Uterus (tissue), 2 donors: ENCODE measurements around the gene ZBTB7C.

ENCODE experiments used
- POLR2A ChIP-seq, 2 donors: fragments of 450-650 bp; IDR thresholded peaks; one replicate each; pipeline ENCODE4 v1.6.1; 2016; ENCODE audit warnings: antibody characterized with exemption in 2 of 2, mild to moderate bottlenecking in 1 of 2, moderate library complexity in 1 of 2
- TF ChIP-seq, protein P1 (sequence below), 4 experiments: fragments of 200-600 bp in 2 of 4; fragments of 450-650 bp in 2 of 4; sonication (generic) in 2 of 4; IDR thresholded peaks; one replicate each; pipeline ENCODE4 v1.5.1; 2016 to 2019; ENCODE audit warnings: antibody characterized with exemption in 4 of 4, mild to moderate bottlenecking in 2 of 4, moderate library complexity in 1 of 4

DNA sequence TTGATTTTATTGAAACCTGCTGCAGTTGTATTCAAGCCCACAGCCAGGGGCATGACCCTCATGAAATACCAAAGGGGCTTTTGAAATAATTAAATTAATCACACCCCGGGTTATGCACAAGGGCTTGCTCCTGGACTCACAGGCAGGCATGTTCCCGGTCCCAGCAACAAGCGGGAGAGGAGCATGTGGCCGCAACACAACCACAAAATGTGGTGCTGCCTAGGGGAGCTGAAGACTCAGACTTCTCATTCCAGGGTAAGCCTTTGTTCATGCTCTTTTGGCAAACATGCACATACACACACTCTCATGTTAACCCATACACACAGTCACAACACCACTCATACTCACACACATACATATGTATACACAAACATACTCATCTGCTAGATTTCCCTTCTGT lies 245.1 kb downstream of the ZBTB7C start:
- TF ChIP-seq, protein P1, sequence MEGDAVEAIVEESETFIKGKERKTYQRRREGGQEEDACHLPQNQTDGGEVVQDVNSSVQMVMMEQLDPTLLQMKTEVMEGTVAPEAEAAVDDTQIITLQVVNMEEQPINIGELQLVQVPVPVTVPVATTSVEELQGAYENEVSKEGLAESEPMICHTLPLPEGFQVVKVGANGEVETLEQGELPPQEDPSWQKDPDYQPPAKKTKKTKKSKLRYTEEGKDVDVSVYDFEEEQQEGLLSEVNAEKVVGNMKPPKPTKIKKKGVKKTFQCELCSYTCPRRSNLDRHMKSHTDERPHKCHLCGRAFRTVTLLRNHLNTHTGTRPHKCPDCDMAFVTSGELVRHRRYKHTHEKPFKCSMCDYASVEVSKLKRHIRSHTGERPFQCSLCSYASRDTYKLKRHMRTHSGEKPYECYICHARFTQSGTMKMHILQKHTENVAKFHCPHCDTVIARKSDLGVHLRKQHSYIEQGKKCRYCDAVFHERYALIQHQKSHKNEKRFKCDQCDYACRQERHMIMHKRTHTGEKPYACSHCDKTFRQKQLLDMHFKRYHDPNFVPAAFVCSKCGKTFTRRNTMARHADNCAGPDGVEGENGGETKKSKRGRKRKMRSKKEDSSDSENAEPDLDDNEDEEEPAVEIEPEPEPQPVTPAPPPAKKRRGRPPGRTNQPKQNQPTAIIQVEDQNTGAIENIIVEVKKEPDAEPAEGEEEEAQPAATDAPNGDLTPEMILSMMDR (IDR thresholded peaks at IDR 0.05): no peak
- no peak for TF ChIP-seq POLR2A (IDR thresholded peaks at IDR 0.05)
